GM21576 (cell line): ENCODE data around the gene POLK.

Experiments
- ATAC-seq: cut with Tn5 transposase; IDR thresholded peaks from one replicate; pipeline ENCODE4 v1.9.1; 2021; ENCODE audit warnings: mild to moderate bottlenecking, moderate library complexity; ENCODE audit not compliant: unreplicated experiment

POLK gene

DNA sequence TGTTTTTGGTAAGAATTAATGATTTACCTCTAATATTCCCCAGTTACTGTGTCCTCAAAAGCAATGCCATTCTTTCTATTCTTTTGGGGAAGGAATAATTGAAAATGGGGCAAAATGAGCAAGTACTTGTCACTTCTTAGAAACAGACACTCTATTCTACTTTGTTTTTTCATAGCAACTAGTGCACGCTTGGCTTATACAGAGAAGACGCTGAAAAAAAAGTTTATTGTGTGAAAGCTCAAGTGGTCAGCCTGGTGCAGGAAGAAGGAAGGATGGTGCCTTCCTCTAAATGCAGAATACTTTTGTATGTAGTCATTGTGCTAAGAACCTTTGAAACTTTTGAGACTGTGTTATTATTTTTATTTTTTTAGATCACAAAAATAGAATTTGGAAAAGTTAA, 129.1 kb downstream of the POLK start:
- no peak for ATAC-seq

DNA sequence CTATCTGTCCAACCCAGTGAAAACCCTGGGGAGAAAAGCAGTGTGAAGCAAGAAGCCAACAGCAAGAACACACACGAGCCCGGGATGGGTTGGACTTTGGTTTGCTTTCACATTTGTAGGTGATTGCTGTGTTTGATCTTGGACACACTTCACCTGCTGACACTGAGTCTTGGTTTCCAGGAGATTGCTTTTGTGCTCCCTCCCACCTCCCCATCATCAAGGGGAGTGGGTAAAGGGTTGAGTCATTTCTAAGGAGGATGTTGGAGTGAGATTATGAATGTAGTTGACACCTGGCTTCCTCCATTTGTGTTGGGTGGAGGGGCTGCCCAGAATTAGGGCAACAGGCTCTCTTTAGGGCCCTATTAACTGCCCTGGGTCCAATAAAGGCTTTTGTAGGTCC, 137.0 kb downstream of the POLK start:
- no peak for ATAC-seq
